SK-N-SH (cell line): ENCODE measurements around the gene TECPR1. TPM values are rescaled to one million over a fixed set of nuclear protein-coding genes. Genes with fewer than 3 reads are reported as not detected.

ENCODE experiments used
- CTCF ChIA-PET: fragments of 300-600, 350-600 bp; formaldehyde crosslinking; extraction: SDS; loops from one replicate; lab custom pipeline; 2021; lab: Yijun Ruan, JAX
- POLR2A ChIA-PET: fragments of 350-600 bp; sonication (Branson Sonifier 250); formaldehyde crosslinking; extraction: SDS; loops from one replicate; lab custom pipeline; 2020; ENCODE audit warnings: antibody characterized with exemption, inconsistent platforms; lab: Yijun Ruan, JAX
- DNase-seq: peaks from one replicate; pipeline ENCODE4 v3.0.0; 2012
- H2AFZ ChIP-seq: fragments of 200-600 bp; sonication (generic); 2 replicates; pipeline ENCODE4 v1.8.1; 2016; ENCODE audit warnings: antibody characterized with exemption, mild to moderate bottlenecking, low read depth
- H3F3A ChIP-seq: fragments of 200-600 bp; sonication (generic); replicated peaks from 2 replicates; pipeline ENCODE3; 2016; ENCODE audit warnings: antibody characterized with exemption, mild to moderate bottlenecking; ENCODE audit not compliant: insufficient read depth
- H3K27ac ChIP-seq, 2 experiments: fragments of 200-500 bp in 1 of 2; fragments of 200-600 bp in 1 of 2; sonication (Bioruptor generic) in 1 of 2; sonication (generic), shearing (Covaris generic) in 1 of 2; 2 replicates each; pipeline versions ENCODE4 v1.5.1 to v1.6.1; 2014 to 2016; ENCODE audit warnings: low read depth in 2 of 2, inconsistent platforms in 1 of 2, low read length in 1 of 2, mild to moderate bottlenecking in 1 of 2, mixed read lengths in 1 of 2
- H3K27me3 ChIP-seq: fragments of 200-600 bp; sonication (generic), shearing (Covaris generic); 2 replicates; pipeline ENCODE4 v1.6.1; 2016; ENCODE audit warnings: mixed run types; ENCODE audit not compliant: insufficient read depth
- H3K36me3 ChIP-seq, 2 experiments: fragments of 200-500 bp in 1 of 2; fragments of 200-600 bp in 1 of 2; sonication (Bioruptor generic) in 1 of 2; sonication (generic) in 1 of 2; replicated peaks in 1 of 2; 2 replicates each; pipeline versions ENCODE3 to v1.5.1; 2014 to 2016; ENCODE audit warnings: low read length in 1 of 2, mild to moderate bottlenecking in 1 of 2; ENCODE audit not compliant: insufficient read depth in 2 of 2, control insufficient read depth in 1 of 2
- H3K4me1 ChIP-seq, 2 experiments: fragments of 200-500 bp in 1 of 2; fragments of 200-600 bp in 1 of 2; sonication (Bioruptor generic) in 1 of 2; sonication (generic), shearing (Covaris generic) in 1 of 2; 2 replicates each; pipeline versions ENCODE4 v1.5.1 to v1.6.1; 2014 to 2016; ENCODE audit warnings: low read depth in 1 of 2, low read length in 1 of 2, mixed run types in 1 of 2; ENCODE audit not compliant: insufficient read depth in 2 of 2, control insufficient read depth in 1 of 2
- H3K4me2 ChIP-seq: fragments of 200-600 bp; sonication (generic), shearing (Covaris generic); 2 replicates; pipeline ENCODE4 v1.6.1; 2017; ENCODE audit warnings: mixed run types
- H3K4me3 ChIP-seq, 2 experiments: fragments of 200-500 bp in 1 of 2; fragments of 200-600 bp in 1 of 2; sonication (Bioruptor generic) in 1 of 2; sonication (generic), shearing (Covaris generic) in 1 of 2; 2 replicates each; pipeline versions ENCODE4 v1.5.1 to v1.8.1; 2014 to 2016; ENCODE audit warnings: low read depth in 2 of 2, inconsistent platforms in 1 of 2, low read length in 1 of 2, mild to moderate bottlenecking in 1 of 2, mixed read lengths in 1 of 2, moderate library complexity in 1 of 2
- H3K79me2 ChIP-seq: fragments of 200-600 bp; sonication (generic); 2 replicates; pipeline ENCODE4 v1.8.1; 2017; ENCODE audit warnings: mild to moderate bottlenecking; ENCODE audit not compliant: insufficient read depth
- H3K9ac ChIP-seq: fragments of 200-600 bp; sonication (generic); 2 replicates; pipeline ENCODE4 v1.6.1; 2017; ENCODE audit warnings: mixed run types
- H3K9me2 ChIP-seq: fragments of 200-600 bp; sonication (generic); 2 replicates; pipeline ENCODE4 v1.6.1; 2017; ENCODE audit warnings: mixed run types
- H3K9me3 ChIP-seq: fragments of 200-600 bp; sonication (generic); 2 replicates; pipeline ENCODE4 v1.6.1; 2017; ENCODE audit warnings: mixed run types, mild to moderate bottlenecking, moderate library complexity
- H4K20me1 ChIP-seq: fragments of 200-600 bp; sonication (generic); 2 replicates; pipeline ENCODE4 v1.6.1; 2017; ENCODE audit warnings: mild to moderate bottlenecking, mixed run types; ENCODE audit not compliant: insufficient read depth
- CHD2 ChIP-seq: fragments of 150-350 bp; IDR thresholded peaks from 2 replicates; pipeline ENCODE4 v1.6.1; 2018; ENCODE audit warnings: low read length; ENCODE audit not compliant: partially characterized antibody
- ELF1 ChIP-seq: IDR thresholded peaks from 2 replicates; pipeline ENCODE4 v1.4.0; 2012
- EP300 ChIP-seq, 2 experiments: IDR thresholded peaks; 2 replicates each; pipeline versions ENCODE4 v1.4.0 to v1.6.1; 2012; ENCODE audit warnings: borderline replicate concordance in 1 of 2, low read depth in 1 of 2, low read length in 1 of 2
- EZH2phosphoT487 ChIP-seq: fragments of 200-600 bp; sonication (generic); IDR thresholded peaks from 2 replicates; pipeline ENCODE4 v1.6.1; 2017; ENCODE audit warnings: low read depth, mixed run types, mild to moderate bottlenecking, antibody characterized with exemption, moderate library complexity, borderline replicate concordance
- FOXM1 ChIP-seq: IDR thresholded peaks from 2 replicates; pipeline ENCODE4 v1.4.0; 2012; ENCODE audit warnings: low read depth, mild to moderate bottlenecking
- GABPA ChIP-seq: IDR thresholded peaks from 2 replicates; pipeline ENCODE4 v1.4.0; 2012; ENCODE audit warnings: low read depth, mild to moderate bottlenecking
- GATA2 ChIP-seq: sonication (generic); formaldehyde crosslinking; IDR thresholded peaks from 2 replicates; pipeline ENCODE4 v1.5.0; 2020; ENCODE audit warnings: mild to moderate bottlenecking, missing genetic modification reagents
- MXI1 ChIP-seq: IDR thresholded peaks from 2 replicates; pipeline ENCODE4 v1.6.1; 2012; ENCODE audit warnings: mild to moderate bottlenecking, low read depth, low read length, improper control_type of control experiment
- NFIC ChIP-seq: IDR thresholded peaks from 2 replicates; pipeline ENCODE4 v1.4.0; 2012; ENCODE audit warnings: borderline replicate concordance
- NRF1 ChIP-seq: IDR thresholded peaks from 2 replicates; pipeline ENCODE4 v1.6.1; 2012; ENCODE audit warnings: low read depth, mild to moderate bottlenecking, low read length
- RAD21 ChIP-seq: IDR thresholded peaks from 2 replicates; pipeline ENCODE4 v1.6.1; 2012; ENCODE audit warnings: mild to moderate bottlenecking, low read length
- RFX5 ChIP-seq: IDR thresholded peaks from 2 replicates; pipeline ENCODE4 v1.6.1; 2012; ENCODE audit warnings: mild to moderate bottlenecking, improper control_type of control experiment, low read length
- RXRA ChIP-seq: IDR thresholded peaks from 2 replicates; pipeline ENCODE4 v1.4.0; 2012; ENCODE audit warnings: low read depth, mild to moderate bottlenecking, borderline replicate concordance
- TAF1 ChIP-seq: IDR thresholded peaks from 2 replicates; pipeline ENCODE4 v1.6.1; 2012; ENCODE audit warnings: low read depth, mild to moderate bottlenecking, low read length, moderate library complexity, borderline replicate concordance
- YY1 ChIP-seq: IDR thresholded peaks from 2 replicates; pipeline ENCODE4 v1.4.0; 2012; ENCODE audit warnings: low read depth, mild to moderate bottlenecking
- WGBS: methylation state at CpG from one replicate; pipeline ENCODE4 v1.1.6; 2017; ENCODE audit warnings: low lambda C conversion rate; 5-methylcytosine and 5-hydroxymethylcytosine counted together
- polyA plus RNA-seq, 3 experiments: library from polyadenylated mRNA; depleted of rRNA; stranded (reverse); fragments of >200 nt; gene quantifications; 2 replicates each; pipeline ENCODE4 v1.2.3, GENCODE V29; 2012
- TF ChIP-seq, protein P1 (sequence below): IDR thresholded peaks from 2 replicates; pipeline ENCODE4; 2012
- TF ChIP-seq, protein P2 (sequence below): fragments of 200-600 bp; sonication (generic); IDR thresholded peaks from 2 replicates; pipeline ENCODE4 v1.6.1; 2017; ENCODE audit warnings: antibody characterized with exemption, mild to moderate bottlenecking, moderate library complexity
- TF ChIP-seq, protein P3 (sequence below): IDR thresholded peaks from 2 replicates; pipeline ENCODE4 v1.4.0; 2012; ENCODE audit warnings: low read depth, borderline replicate concordance
- TF ChIP-seq, protein P4 (sequence below): fragments of 150-350 bp; IDR thresholded peaks from 2 replicates; pipeline ENCODE4 v1.6.1; 2016; ENCODE audit warnings: mild to moderate bottlenecking, low read depth, low read length

TECPR1 gene
- polyA plus RNA-seq, 1 of the 3 experiments (the other 2 are of a cell fraction) = 6.8 TPM

DNA sequence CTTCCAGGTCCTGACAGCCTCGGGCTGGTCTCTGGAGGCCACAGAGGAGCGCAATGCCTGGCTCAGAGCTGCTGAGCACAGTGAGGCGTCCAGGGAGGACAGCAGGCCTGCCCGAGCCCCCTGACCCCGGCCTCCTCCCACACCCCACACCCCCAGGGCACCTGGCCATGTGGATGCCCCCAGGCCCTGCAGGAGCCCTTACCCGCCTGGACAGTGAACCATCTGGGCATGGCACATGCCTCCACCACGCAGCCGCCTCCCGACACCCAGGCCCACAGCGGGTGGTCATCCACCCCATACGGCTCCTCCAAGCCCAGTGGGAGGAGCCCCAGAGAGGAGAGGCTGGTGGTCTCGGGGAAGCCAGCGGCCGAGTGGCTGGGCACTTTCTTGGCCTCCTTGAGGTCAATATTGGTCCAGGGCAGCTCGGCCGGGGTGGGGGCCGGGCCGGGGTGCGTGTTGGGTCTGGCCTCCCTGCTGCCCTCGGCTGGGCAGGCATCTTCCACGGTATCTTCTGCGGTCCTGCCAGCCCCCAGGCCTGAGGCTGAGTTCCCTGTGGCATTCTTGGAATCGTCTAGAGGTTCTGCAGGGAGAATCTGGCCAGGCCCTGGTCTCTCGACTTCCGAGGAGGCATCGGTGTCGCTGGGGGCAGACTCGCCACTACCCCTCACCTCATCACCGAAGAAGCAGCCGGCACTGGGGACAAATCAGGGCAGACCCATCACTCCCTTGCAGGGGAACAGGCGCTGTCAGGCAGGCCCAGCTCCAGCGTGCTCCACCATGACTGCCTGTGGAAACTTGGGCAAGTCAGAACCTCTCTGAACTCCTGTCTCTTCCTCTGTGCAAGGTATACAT lies 18.6 kb downstream of the TECPR1 start (continued):
- TF ChIP-seq, protein P1, sequence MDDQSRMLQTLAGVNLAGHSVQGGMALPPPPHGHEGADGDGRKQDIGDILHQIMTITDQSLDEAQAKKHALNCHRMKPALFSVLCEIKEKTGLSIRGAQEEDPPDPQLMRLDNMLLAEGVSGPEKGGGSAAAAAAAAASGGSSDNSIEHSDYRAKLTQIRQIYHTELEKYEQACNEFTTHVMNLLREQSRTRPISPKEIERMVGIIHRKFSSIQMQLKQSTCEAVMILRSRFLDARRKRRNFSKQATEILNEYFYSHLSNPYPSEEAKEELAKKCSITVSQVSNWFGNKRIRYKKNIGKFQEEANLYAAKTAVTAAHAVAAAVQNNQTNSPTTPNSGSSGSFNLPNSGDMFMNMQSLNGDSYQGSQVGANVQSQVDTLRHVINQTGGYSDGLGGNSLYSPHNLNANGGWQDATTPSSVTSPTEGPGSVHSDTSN = no peak
- TF ChIP-seq, protein P2, sequence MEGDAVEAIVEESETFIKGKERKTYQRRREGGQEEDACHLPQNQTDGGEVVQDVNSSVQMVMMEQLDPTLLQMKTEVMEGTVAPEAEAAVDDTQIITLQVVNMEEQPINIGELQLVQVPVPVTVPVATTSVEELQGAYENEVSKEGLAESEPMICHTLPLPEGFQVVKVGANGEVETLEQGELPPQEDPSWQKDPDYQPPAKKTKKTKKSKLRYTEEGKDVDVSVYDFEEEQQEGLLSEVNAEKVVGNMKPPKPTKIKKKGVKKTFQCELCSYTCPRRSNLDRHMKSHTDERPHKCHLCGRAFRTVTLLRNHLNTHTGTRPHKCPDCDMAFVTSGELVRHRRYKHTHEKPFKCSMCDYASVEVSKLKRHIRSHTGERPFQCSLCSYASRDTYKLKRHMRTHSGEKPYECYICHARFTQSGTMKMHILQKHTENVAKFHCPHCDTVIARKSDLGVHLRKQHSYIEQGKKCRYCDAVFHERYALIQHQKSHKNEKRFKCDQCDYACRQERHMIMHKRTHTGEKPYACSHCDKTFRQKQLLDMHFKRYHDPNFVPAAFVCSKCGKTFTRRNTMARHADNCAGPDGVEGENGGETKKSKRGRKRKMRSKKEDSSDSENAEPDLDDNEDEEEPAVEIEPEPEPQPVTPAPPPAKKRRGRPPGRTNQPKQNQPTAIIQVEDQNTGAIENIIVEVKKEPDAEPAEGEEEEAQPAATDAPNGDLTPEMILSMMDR = no peak
- TF ChIP-seq RXRA (no peak), FOXM1 (no peak), RAD21 (no peak), CHD2 (no peak)
- TF ChIP-seq, protein P3, sequence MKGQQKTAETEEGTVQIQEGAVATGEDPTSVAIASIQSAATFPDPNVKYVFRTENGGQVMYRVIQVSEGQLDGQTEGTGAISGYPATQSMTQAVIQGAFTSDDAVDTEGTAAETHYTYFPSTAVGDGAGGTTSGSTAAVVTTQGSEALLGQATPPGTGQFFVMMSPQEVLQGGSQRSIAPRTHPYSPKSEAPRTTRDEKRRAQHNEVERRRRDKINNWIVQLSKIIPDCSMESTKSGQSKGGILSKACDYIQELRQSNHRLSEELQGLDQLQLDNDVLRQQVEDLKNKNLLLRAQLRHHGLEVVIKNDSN = no peak

DNA sequence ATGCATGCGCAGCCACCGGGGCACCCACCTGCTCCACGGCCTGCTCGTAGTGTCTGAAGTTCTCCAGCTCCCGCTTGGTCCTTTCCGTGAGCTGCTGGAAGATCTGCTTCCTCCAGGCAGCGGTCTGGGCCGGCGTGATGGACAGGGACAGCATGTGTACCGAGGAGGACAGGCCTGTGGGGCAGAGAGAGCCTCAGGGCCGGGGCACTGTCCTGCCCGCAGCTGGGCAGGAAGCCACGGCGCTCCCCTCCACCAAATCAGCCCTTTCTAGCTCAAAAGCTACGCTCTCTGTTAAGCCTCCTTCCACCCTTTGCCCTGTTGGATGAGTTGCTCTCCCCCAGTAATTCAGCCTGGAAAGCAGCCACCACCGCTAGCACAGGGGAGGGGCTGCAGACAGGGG lies 19.2 kb downstream of the TECPR1 start:
- H3K79me2 ChIP-seq = no peaks in the 10 kb centered on the region
- no peaks in the 10 kb centered on the region for H4K20me1 ChIP-seq
- no peak overlapping the region for H3K4me3 ChIP-seq
- H3K27ac ChIP-seq = no peak overlapping the region
- H3K9ac ChIP-seq = no peak overlapping the region
- TF ChIP-seq MXI1 (no peak), FOXM1 (no peak), YY1 (no peak), EZH2phosphoT487 (no peak), ELF1 (no peak), NRF1 (no peak), GABPA (no peak), RFX5 (no peak), NFIC (no peak), TAF1 (no peak), EP300 (IDR thresholded peaks at IDR 0.05; ENCODE audit: borderline replicate concordance in 1 of 2, low read depth in 1 of 2, low read length in 1 of 2) (no peak), GATA2 (CRISPR knock-in tag) (no peak)
- TF ChIP-seq, protein P1 = no peak
- TF ChIP-seq, protein P4, sequence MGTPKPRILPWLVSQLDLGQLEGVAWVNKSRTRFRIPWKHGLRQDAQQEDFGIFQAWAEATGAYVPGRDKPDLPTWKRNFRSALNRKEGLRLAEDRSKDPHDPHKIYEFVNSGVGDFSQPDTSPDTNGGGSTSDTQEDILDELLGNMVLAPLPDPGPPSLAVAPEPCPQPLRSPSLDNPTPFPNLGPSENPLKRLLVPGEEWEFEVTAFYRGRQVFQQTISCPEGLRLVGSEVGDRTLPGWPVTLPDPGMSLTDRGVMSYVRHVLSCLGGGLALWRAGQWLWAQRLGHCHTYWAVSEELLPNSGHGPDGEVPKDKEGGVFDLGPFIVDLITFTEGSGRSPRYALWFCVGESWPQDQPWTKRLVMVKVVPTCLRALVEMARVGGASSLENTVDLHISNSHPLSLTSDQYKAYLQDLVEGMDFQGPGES = no peak
- TF ChIP-seq, all 33 proteins: peak for 0
- Histone ChIP-seq H3K4me2 (no peak overlapping the region), H2AFZ (no peak overlapping the region), H3K27me3 (no peaks in the 10 kb centered on the region), H3K9me2 (no peaks in the 10 kb centered on the region), H3K36me3 (peaks cover 0 to 6% of the 10 kb centered on the region in 2 experiments), H3K9me3 (no peaks in the 10 kb centered on the region), H3K4me1 (peaks cover 0 to 2% of the 10 kb centered on the region in 2 experiments; a peak in 1 of 4 replicates), H3F3A (peaks cover 3% of the 10 kb centered on the region)
- ChIA-PET CTCF (interaction anchor here (1.7 kb wide), 1 partner anchor 64 kb away, joined by 4 read pairs; no protein-coding TSS in a partner anchor), POLR2A (no interaction called here)
- no peak for DNase-seq
- 93% methylated on average over 16 of the region's 16 CpGs for WGBS
